A549 (cell line): ENCODE results near the gene DAZAP1. TPM values are rescaled to one million over a fixed set of nuclear protein-coding genes. Genes with fewer than 3 reads are reported as not detected.

Experiments used
- ATAC-seq, 2 experiments: fragments of 200-7000 bp in 1 of 2; fragments of >200 bp in 1 of 2; cut with Nextera tagmentation in 1 of 2; cut with Tn5 transposase in 1 of 2; 3 replicates each; pipeline versions ENCODE4 v1.8.0 to v1.9.1; 2018 to 2020; ENCODE audit warnings: mild to moderate bottlenecking in 1 of 2, moderate library complexity in 1 of 2
- CTCF ChIA-PET: fragments of 300-600 bp; sonication (Branson Sonifier 250); formaldehyde crosslinking; extraction: SDS; loops from one replicate; lab custom pipeline; 2021; ENCODE audit warnings: antibody characterized with exemption, inconsistent platforms; lab: Yijun Ruan, JAX
- POLR2A ChIA-PET: fragments of 350-600 bp; formaldehyde crosslinking; extraction: SDS; loops from one replicate; lab custom pipeline; 2021; ENCODE audit warnings: antibody characterized with exemption, inconsistent platforms; lab: Yijun Ruan, JAX
- DNase-seq, 2 experiments: peaks; one replicate each; pipeline versions ENCODE4 v3.0.0 to v3.0.0-alpha.2; 2011 to 2016; ENCODE audit warnings: low read depth in 1 of 2, low spot score in 1 of 2
- FAIRE-seq: peaks from 2 replicates; lab custom pipeline; 2011; peaks lifted over from hg19 to GRCh38; lab: Jason Lieb, UNC
- H3K27ac ChIP-seq, 2 experiments: fragments of >200 bp; sonication (Bioruptor Twin); formaldehyde crosslinking; 3 replicates each; pipeline ENCODE4 v1.5.1; 2016 to 2017
- H3K4me1 ChIP-seq: fragments of >200 bp; sonication (Bioruptor Twin); formaldehyde crosslinking; 3 replicates; pipeline ENCODE4 v1.6.1; 2016
- H3K4me2 ChIP-seq: fragments of >200 bp; sonication (Bioruptor Twin); formaldehyde crosslinking; 3 replicates; pipeline ENCODE4 v1.6.1; 2016
- H3K4me3 ChIP-seq: fragments of >200 bp; sonication (Bioruptor Twin); formaldehyde crosslinking; 3 replicates; pipeline ENCODE4 v1.5.1; 2016
- H3K9me3 ChIP-seq: fragments of >200 bp; sonication (Bioruptor Twin); formaldehyde crosslinking; 3 replicates; pipeline ENCODE4 v1.6.1; 2016
- BHLHE40 ChIP-seq: IDR thresholded peaks from 2 replicates; pipeline ENCODE4 v1.6.1; 2012; ENCODE audit warnings: low read depth, low read length, inconsistent platforms
- CBX2 ChIP-seq: fragments of 200-600 bp; sonication (generic); IDR thresholded peaks from 2 replicates; pipeline ENCODE4 v1.6.1; 2016; ENCODE audit warnings: low read depth, mild to moderate bottlenecking, borderline replicate concordance
- CBX8 ChIP-seq: fragments of 200-600 bp; sonication (generic); IDR thresholded peaks from 2 replicates; pipeline ENCODE4 v1.6.1; 2016
- CHD2 ChIP-seq: fragments of 150-350 bp; IDR thresholded peaks from 2 replicates; pipeline ENCODE4 v1.6.1; 2014; ENCODE audit warnings: low read length; ENCODE audit not compliant: partially characterized antibody
- CHD4 ChIP-seq: fragments of 200-600 bp; sonication (generic); IDR thresholded peaks from 2 replicates; pipeline ENCODE4 v1.6.1; 2016; ENCODE audit warnings: antibody characterized with exemption, mild to moderate bottlenecking, borderline replicate concordance
- EHMT2 ChIP-seq: fragments of 200-600 bp; sonication (generic); IDR thresholded peaks from 2 replicates; pipeline ENCODE4 v1.6.1; 2016; ENCODE audit warnings: antibody characterized with exemption, low read depth, mild to moderate bottlenecking, moderate library complexity
- EP300 ChIP-seq, 2 experiments: fragments of >200 bp; sonication (Bioruptor Twin); formaldehyde crosslinking; IDR thresholded peaks; 2 replicates in 1 of 2; 3 replicates in 1 of 2; pipeline ENCODE4 v1.6.1; 2016 to 2017
- FOSL2 ChIP-seq, 2 experiments: fragments of 450-650 bp in 1 of 2; fragments of >200 bp in 1 of 2; sonication (Bioruptor Twin) in 1 of 2; formaldehyde crosslinking; IDR thresholded peaks; 2 replicates each; pipeline versions ENCODE4 v1.5.0 to v1.6.1; 2016 to 2020; ENCODE audit warnings: mild to moderate bottlenecking in 1 of 2, moderate library complexity in 1 of 2
- HOXA7 ChIP-seq: fragments of 250-450 bp; sonication (Bioruptor Pico); IDR thresholded peaks from 2 replicates; pipeline ENCODE4 v1.5.0; 2020; ENCODE audit warnings: mild to moderate bottlenecking, moderate library complexity
- HOXB13 ChIP-seq: fragments of 250-450 bp; sonication (Bioruptor Pico); IDR thresholded peaks from 2 replicates; pipeline ENCODE4 v1.5.0; 2020; ENCODE audit warnings: low read depth, mild to moderate bottlenecking, moderate library complexity
- KDM1A ChIP-seq: fragments of 200-600 bp; sonication (generic); IDR thresholded peaks from 2 replicates; pipeline ENCODE4 v1.6.1; 2016; ENCODE audit warnings: low read depth, mild to moderate bottlenecking
- MAFK ChIP-seq: fragments of 450-650 bp; IDR thresholded peaks from 2 replicates; pipeline ENCODE4 v1.6.1; 2014; ENCODE audit not compliant: partially characterized antibody
- MAZ ChIP-seq: fragments of 150-350 bp; IDR thresholded peaks from 2 replicates; pipeline ENCODE4 v1.6.1; 2014; ENCODE audit warnings: antibody characterized with exemption, low read depth, low read length, borderline replicate concordance
- MYC ChIP-seq: IDR thresholded peaks from 2 replicates; pipeline ENCODE4 v1.6.1; 2012; ENCODE audit warnings: mild to moderate bottlenecking, inconsistent platforms, low read length, improper control_type of control experiment, borderline replicate concordance
- NFE2L2 ChIP-seq: fragments of 150-350 bp; conservative IDR thresholded peaks from 2 replicates; pipeline ENCODE4 v1.6.1; 2014; ENCODE audit warnings: low read length
- NPAS2 ChIP-seq: fragments of 250-450 bp; sonication (Bioruptor Pico); IDR thresholded peaks from 2 replicates; pipeline ENCODE4 v1.8.0; 2022; ENCODE audit warnings: mild to moderate bottlenecking, moderate library complexity, borderline replicate concordance
- PHF8 ChIP-seq: fragments of 200-600 bp; sonication (generic); IDR thresholded peaks from 2 replicates; pipeline ENCODE4 v1.6.1; 2016; ENCODE audit warnings: low read depth, mild to moderate bottlenecking, antibody characterized with exemption, moderate library complexity, borderline replicate concordance
- RAD21 ChIP-seq, 2 experiments: fragments of >200 bp in 1 of 2; sonication (Bioruptor Twin) in 1 of 2; formaldehyde crosslinking in 1 of 2; IDR thresholded peaks in 1 of 2; conservative IDR thresholded peaks in 1 of 2; 2 replicates in 1 of 2; 3 replicates in 1 of 2; pipeline ENCODE4 v1.6.1; 2012 to 2018; ENCODE audit warnings: inconsistent platforms in 1 of 2
- RARB ChIP-seq: fragments of 250-450 bp; sonication (Bioruptor Pico); IDR thresholded peaks from 2 replicates; pipeline ENCODE4 v1.8.0; 2021; ENCODE audit warnings: mild to moderate bottlenecking, moderate library complexity
- RFX5 ChIP-seq: fragments of 450-650 bp; IDR thresholded peaks from 2 replicates; pipeline ENCODE4 v1.7.1; 2014; ENCODE audit warnings: antibody characterized with exemption, mild to moderate bottlenecking, moderate library complexity
- SREBF2 ChIP-seq: fragments of 450-650 bp; IDR thresholded peaks from 2 replicates; pipeline ENCODE4 v1.6.1; 2014; ENCODE audit warnings: mild to moderate bottlenecking, moderate library complexity
- TP53 ChIP-seq: fragments of 250-450 bp; sonication (Bioruptor Pico); IDR thresholded peaks from 2 replicates; pipeline ENCODE4 v1.5.0; 2021; ENCODE audit warnings: mild to moderate bottlenecking, moderate library complexity
- ZNF302 ChIP-seq: fragments of 250-450 bp; sonication (Bioruptor Pico); IDR thresholded peaks from 2 replicates; pipeline ENCODE4 v1.9.0; 2021; ENCODE audit warnings: inconsistent platforms, mild to moderate bottlenecking, moderate library complexity
- WGBS: methylation state at CpG from one replicate; pipeline ENCODE4 v1.1.6; 2017; ENCODE audit errors: missing lambda C conversion rate; 5-methylcytosine and 5-hydroxymethylcytosine counted together
- polyA plus RNA-seq, 4 experiments: library from polyadenylated mRNA; depleted of rRNA in 3 of 4; stranded (reverse); fragments of >200 nt; fragmentation: RNase III in 1 of 4; extraction: RNeasy Plus Mini Kit Qiagen cat#74134 plus additional on column Dnase treatment in 1 of 4; gene quantifications; 2 replicates in 3 of 4; 3 replicates in 1 of 4; pipeline ENCODE4 v1.2.3, GENCODE V29; 2011 to 2017
- TF ChIP-seq, protein P1 (sequence below): fragments of >200 bp; sonication (Bioruptor Twin); formaldehyde crosslinking; IDR thresholded peaks from 3 replicates; pipeline ENCODE4 v1.6.1; 2016
- TF ChIP-seq, protein P2 (sequence below): IDR thresholded peaks from 2 replicates; pipeline ENCODE4 v1.6.1; 2012
- TF ChIP-seq, protein P3 (sequence below): fragments of 450-650 bp; IDR thresholded peaks from 2 replicates; pipeline ENCODE4 v1.6.1; 2014; ENCODE audit warnings: antibody characterized with exemption

DAZAP1 gene
- polyA plus RNA-seq, 2 of the 4 experiments (the other 2 are of a cell fraction): 58.9 to 86.3 TPM

DNA sequence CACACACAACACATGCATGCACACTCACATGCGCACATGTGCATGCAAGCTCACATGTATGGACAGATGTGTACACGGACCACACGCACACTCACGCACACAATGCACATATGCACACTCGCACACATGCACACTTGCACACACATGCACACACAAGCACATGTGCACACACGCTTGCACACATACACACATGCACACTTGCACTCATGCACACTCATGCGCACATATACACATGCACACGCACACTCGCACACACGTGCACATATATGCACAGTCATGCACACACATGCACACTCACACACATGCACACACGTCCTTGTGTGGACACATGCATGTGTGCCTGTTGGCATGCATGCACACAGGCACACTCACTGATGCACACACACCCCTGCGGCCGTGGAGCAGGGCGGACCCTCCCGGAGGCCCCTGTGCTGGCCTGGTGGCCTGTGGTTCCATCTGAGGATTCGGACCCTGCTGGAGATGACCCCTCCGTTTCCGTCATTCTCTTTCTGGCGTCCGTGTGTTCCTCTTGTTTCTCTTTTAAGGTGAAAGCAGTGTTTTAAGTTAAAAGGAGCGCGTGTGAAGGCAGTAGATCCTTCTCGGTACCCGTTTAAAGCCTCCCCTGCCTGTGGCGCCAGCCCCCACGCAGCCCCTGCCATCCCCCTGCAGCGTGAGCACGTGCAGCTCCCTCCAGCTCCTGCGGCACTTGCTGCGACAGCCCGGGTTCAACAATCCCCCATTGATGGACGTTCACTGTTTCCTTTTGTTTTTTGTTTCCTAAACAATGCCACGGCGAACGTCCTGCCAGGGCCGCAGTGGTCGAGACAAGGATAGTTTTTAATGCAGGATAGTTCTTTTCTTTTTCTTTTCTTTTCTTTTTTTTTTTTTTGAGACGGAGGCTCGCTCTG is 18.1 kb upstream of the DAZAP1 start:
- POLR2A ChIA-PET: no interaction called here
- Histone ChIP-seq H3K4me2 (no peak overlapping the region), H3K27ac (no peak overlapping the region), H3K9me3 (no peaks in the 10 kb centered on the region), H3K4me1 (peaks cover 4% of the 10 kb centered on the region; the same call in 1 of the 3 replicates), H3K4me3 (no peak overlapping the region)
- DNase-seq (no peak), ATAC-seq (no peak), FAIRE-seq (no peak)
- 92% methylated on average over 39 of the region's 39 CpGs for WGBS
- peak; percentile 55 for TF ChIP-seq NFE2L2
- TF ChIP-seq SREBF2: no peak
- CTCF ChIA-PET: no interaction called here

DNA sequence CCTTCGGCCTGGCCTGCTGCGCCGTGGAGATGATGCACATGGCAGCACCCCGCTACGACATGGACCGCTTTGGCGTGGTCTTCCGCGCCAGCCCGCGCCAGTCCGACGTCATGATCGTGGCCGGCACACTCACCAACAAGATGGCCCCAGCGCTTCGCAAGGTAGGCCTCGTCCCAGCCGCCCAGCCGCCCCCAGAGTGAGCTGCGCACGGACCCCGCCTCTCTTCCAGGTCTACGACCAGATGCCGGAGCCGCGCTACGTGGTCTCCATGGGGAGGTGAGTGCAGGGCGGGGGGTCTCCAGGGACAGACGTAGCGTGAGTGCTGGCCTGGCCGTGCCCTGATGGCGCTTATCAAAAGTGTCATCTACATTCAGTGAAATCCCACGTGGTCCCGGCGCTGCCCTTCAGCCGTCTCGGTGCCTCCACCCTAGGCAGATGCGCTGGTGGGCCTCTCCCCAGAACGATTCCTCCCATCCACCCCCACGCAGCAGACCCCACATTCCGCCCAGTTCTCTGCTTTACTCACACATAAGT is 16.4 kb upstream of the DAZAP1 start:
- H3K4me3 ChIP-seq: no peak overlapping the region
- no peak for TF ChIP-seq NPAS2 (CRISPR knock-in tag)
- no peak for TF ChIP-seq TP53 (CRISPR knock-in tag)
- no peak for TF ChIP-seq EHMT2
- no peak for TF ChIP-seq CHD2
- TF ChIP-seq HOXB13 (CRISPR knock-in tag): no peak
- TF ChIP-seq, protein P1, sequence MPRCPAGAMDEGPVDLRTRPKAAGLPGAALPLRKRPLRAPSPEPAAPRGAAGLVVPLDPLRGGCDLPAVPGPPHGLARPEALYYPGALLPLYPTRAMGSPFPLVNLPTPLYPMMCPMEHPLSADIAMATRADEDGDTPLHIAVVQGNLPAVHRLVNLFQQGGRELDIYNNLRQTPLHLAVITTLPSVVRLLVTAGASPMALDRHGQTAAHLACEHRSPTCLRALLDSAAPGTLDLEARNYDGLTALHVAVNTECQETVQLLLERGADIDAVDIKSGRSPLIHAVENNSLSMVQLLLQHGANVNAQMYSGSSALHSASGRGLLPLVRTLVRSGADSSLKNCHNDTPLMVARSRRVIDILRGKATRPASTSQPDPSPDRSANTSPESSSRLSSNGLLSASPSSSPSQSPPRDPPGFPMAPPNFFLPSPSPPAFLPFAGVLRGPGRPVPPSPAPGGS: no peak
- no peak for TF ChIP-seq BHLHE40
- no peak for TF ChIP-seq MAFK
- no peak for TF ChIP-seq KDM1A
- TF ChIP-seq, protein P2, sequence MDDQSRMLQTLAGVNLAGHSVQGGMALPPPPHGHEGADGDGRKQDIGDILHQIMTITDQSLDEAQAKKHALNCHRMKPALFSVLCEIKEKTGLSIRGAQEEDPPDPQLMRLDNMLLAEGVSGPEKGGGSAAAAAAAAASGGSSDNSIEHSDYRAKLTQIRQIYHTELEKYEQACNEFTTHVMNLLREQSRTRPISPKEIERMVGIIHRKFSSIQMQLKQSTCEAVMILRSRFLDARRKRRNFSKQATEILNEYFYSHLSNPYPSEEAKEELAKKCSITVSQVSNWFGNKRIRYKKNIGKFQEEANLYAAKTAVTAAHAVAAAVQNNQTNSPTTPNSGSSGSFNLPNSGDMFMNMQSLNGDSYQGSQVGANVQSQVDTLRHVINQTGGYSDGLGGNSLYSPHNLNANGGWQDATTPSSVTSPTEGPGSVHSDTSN: no peak
- TF ChIP-seq PHF8: no peak
- no peak for TF ChIP-seq MYC
- TF ChIP-seq RARB (CRISPR knock-in tag): no peak
- no peak for TF ChIP-seq RFX5
- TF ChIP-seq CBX2: no peak
- TF ChIP-seq HOXA7: no peak
- no peak for TF ChIP-seq RAD21 (conservative IDR thresholded peaks at IDR 0.05 in 1 of 2, IDR thresholded peaks at IDR 0.05 in 1 of 2)
- DNase-seq (no peak), ATAC-seq (no peak), FAIRE-seq (no peak)
- no peaks in the 10 kb centered on the region for H3K4me1 ChIP-seq
- ChIA-PET POLR2A (no interaction called here), CTCF (no interaction called here)
- H3K4me2 ChIP-seq: no peak overlapping the region
- H3K27ac ChIP-seq: no peak overlapping the region
- WGBS: 97% methylated on average over 34 of the region's 42 CpGs
- H3K9me3 ChIP-seq: no peaks in the 10 kb centered on the region

DNA sequence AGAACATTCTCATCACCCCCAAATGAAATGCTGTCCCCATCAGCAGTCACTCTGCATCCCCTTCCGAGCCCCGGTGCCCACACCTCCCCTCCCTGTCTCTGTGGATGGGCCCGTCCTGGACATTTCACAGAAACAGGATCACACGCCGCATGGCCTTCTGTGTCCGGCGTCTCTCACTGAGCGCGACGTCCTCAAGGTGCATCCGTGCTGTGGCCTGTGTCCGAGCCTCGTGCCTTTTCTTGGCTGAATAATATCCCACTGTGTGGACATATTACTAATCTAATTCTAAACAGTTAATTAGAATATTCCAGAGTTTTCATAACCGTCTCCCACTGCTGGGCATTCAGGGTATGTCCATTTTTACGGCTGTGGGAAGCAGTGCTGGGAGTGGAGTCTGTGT is 15.0 kb upstream of the DAZAP1 start:
- 91% methylated on average over 15 of the region's 15 CpGs for WGBS
- ChIA-PET CTCF (no interaction called here), POLR2A (no interaction called here)
- no peak overlapping the region for H3K4me2 ChIP-seq
- no peak overlapping the region for H3K4me3 ChIP-seq
- DNase-seq (no peak), FAIRE-seq (no peak), ATAC-seq (no peak)
- no peaks in the 10 kb centered on the region for H3K4me1 ChIP-seq
- no peaks in the 10 kb centered on the region for H3K9me3 ChIP-seq
- no peak overlapping the region for H3K27ac ChIP-seq
- TF ChIP-seq, protein P2: no peak
- TF ChIP-seq NPAS2 (CRISPR knock-in tag): no peak
- TF ChIP-seq TP53 (CRISPR knock-in tag): no peak
- TF ChIP-seq MAZ: no peak
- TF ChIP-seq, protein P3, sequence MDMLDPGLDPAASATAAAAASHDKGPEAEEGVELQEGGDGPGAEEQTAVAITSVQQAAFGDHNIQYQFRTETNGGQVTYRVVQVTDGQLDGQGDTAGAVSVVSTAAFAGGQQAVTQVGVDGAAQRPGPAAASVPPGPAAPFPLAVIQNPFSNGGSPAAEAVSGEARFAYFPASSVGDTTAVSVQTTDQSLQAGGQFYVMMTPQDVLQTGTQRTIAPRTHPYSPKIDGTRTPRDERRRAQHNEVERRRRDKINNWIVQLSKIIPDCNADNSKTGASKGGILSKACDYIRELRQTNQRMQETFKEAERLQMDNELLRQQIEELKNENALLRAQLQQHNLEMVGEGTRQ: no peak
- no peak for TF ChIP-seq FOSL2 (IDR thresholded peaks at IDR 0.05)
- TF ChIP-seq FOSL2 (CRISPR knock-in tag; IDR thresholded peaks at IDR 0.05): no peak
- no peak for TF ChIP-seq EP300 (IDR thresholded peaks at IDR 0.05)
- TF ChIP-seq CBX8: no peak
- TF ChIP-seq CHD4: no peak
- no peak for TF ChIP-seq ZNF302 (CRISPR knock-in tag)
- no peak for TF ChIP-seq CHD2
